Head of caudate nucleus (tissue), 42 donors: Measurements from ENCODE around the gene COLGALT1.
A peak's percentile ranks its signal among the peaks of the same experiment; 100 is the strongest.

Experiments
- DNase-seq, 42 donors: peaks; one replicate each; pipeline versions ENCODE4 v3.0.0 to v3.0.0-alpha.2; 2020 to 2021; ENCODE audit warnings: mixed read lengths in 7 of 42
- intact Hi-C: fragments of 100-400 bp; cut with DNase I; formaldehyde crosslinking; loops from one replicate; pipeline ENCODE4 v1.15.0; 2022

COLGALT1 gene

DNA sequence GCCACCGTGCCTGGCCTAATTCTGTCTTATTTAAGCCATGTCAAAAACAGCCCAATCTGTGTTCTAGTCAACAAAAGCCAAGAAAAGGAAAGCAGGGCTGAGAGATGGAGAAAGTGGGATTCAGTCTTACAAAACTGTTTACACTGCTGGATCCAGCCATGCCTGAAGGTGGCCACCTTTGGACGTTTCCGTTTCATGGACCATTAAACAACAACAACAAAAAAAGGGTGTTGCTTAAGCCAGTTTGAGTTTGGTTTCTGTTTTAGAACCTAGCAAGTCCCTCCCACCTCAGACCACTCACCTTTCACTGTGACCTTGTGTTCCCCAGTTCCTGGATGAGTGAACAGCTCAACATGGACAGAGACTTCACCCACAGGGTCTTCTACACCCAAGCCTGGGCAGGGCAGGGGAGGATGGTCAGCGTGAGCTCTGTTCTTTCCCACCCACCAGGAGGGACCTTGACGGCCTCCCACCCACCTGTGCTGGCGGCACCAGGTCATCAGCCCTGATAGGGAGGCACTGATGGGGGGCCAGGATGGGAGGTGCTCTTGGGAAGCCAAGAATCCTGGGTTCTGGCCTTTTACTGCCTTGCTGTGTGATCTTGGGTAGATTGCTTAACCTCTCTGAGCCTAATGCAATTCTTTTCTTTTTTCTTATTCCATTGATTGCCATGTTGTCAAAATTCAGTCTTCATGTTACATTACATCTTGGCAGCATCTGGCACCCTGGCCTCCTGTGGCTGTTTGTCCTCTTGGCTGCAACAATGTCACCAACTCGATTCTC lies 56.2 kb downstream of the COLGALT1 start:
- intact Hi-C loops = no loop called here
- DNase-seq = no peak

GRCh38 chr19:17614476-17614875 lies 59.0 kb downstream of the COLGALT1 start:
- DNase-seq = no peak
- intact Hi-C loops = no loop called here

DNA sequence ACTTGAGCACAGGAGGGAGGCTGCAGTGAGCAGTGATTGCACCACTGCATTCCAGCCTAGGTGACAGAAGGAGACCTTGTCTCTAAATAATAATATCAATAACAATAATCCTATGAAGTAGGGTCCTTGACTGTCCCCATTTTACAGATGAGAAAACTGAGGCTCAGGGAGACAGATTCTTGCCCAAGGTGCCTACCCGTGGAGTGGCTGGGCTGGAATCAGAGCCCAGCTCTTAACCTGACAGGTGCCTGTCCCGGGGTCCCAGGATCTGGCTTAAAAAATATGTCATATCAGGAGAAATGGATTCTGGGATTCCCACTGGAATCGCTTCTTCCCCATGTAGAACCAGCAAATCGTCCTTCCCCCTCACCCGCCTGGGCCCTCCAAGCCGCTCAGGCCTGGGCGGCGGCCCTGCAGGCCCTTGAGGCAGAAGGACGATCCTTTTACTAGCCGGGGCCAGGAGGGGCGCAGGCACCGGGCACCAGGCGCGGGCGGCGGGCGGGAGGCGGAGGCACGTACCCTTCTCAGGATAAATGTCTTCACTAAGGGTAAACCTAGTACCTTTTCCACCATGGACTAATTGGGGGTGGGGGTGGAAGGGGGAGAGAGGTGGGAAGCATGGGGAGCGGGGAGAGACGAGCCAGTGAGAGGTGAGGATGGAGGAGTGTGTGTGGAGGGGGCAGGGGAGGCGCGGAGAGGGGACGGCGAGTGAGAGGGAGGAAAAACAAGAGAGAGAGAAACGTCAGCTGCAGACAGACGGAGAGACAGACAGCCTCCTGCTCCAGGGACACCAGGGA lies 60.6 kb downstream of the COLGALT1 start:
- peak in 1 of 42 donors; percentile 9 for DNase-seq
- intact Hi-C loops = no loop called here

DNA sequence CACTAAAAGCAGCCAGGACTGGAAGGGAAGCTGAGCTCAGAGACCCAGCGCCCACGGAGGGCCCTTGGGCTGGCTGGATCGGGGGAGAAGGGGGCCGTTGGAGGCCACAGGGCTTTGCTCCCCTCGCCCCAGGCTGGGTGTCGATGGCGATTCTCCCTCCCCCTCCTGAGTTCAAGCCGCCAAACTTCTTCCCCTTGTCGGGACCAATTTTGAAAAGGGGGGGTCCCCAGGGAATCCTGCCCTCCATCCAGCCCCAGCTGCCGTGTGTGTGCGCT lies 61.2 kb downstream of the COLGALT1 start:
- intact Hi-C loops = no loop called here
- no peak for DNase-seq

DNA sequence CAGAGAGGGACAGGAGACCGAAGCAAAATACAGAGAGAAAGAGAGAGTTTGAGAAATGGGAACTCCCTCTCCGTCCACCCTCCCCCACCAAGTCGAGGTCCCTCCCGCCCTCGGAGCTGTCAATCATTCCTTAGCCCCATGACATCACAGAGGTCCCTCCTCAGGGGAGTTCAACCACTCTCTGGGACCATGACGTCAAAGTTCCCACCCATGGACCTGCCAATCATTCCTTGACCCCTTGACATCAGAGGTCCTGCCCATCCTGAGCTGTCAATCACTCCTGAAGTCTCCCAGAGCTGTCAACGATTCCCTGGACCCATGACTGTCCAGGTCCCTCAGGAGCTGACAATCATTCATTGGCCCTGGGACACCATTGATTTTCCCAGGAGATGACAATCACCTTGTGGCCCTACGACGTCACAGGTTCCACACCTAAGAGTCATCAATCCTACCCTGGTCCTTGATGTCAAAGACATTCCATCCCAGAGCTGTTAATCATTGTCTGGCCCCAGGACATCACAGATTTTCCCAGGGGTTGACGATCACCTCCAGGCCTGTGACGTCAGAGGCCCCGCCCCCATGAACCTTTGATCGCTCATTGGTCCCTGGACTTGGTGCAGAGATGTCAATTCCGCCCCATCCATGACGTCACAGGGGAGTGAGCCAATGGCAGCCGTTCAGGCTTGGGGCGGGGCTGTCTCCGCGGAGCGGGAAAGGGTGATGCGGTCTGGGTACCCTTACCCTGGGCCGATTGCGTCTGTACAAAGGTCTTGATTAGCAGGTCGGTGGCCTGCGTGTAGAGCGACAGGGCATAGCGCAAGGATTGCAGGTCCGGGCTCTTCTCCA lies 61.7 kb downstream of the COLGALT1 start:
- no peak for DNase-seq
- intact Hi-C loops = no loop called here

DNA sequence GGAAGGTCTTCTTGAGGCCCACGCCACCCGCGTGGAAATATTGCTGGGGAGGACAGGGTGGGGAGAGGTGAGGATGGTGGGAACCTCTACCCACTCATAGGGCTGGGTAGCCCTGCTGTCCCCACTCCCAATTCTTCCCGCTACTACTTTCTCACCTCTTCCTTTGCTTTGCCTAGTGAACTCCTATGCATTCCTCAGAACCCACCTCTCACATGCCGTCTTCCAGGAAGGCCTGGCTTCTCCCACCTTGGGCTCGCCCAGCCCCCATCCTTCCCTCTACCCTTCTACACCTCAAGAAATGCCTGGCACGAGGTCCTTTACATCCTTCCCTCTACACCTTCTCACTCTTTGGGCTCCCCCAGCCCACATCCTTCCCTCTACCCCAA lies 62.4 kb downstream of the COLGALT1 start:
- intact Hi-C loops = no loop called here

GRCh38 chr19:17618281-17618903 lies 62.9 kb downstream of the COLGALT1 start:
- DNase-seq = no peak
- intact Hi-C loops = no loop called here

More for the DNA sequence above, 62.4 kb downstream of the COLGALT1 start:
- no peak for DNase-seq

DNA sequence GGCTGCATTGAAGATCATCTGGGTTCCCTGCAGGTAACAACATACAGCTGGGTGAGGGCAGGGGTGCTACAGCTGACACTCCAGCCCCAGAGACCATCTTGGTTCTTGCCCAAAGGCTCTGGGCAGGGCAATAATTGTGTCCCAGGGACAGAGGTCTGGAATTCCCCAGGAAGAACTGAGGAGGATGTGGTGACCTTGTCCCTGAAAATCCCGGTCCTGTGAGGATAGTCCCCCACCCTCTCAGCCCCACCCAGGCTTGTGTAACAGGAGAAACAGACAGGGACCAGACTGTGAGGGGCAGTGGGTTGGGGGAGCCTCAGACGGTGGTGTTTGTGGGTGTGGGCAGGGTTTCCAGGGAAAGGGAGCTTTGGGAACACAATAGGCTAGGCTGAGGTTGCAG lies 63.5 kb downstream of the COLGALT1 start:
- intact Hi-C loops = no loop called here
- no peak for DNase-seq

- no peak for DNase-seq
- intact Hi-C loops = no loop called here
Observed at GRCh38 chr19:17620696-17621095, 65.2 kb downstream of the COLGALT1 start.

GRCh38 chr19:17623224-17623935 lies 67.9 kb downstream of the COLGALT1 start:
- intact Hi-C loops = no loop called here
- DNase-seq = no peak

DNA sequence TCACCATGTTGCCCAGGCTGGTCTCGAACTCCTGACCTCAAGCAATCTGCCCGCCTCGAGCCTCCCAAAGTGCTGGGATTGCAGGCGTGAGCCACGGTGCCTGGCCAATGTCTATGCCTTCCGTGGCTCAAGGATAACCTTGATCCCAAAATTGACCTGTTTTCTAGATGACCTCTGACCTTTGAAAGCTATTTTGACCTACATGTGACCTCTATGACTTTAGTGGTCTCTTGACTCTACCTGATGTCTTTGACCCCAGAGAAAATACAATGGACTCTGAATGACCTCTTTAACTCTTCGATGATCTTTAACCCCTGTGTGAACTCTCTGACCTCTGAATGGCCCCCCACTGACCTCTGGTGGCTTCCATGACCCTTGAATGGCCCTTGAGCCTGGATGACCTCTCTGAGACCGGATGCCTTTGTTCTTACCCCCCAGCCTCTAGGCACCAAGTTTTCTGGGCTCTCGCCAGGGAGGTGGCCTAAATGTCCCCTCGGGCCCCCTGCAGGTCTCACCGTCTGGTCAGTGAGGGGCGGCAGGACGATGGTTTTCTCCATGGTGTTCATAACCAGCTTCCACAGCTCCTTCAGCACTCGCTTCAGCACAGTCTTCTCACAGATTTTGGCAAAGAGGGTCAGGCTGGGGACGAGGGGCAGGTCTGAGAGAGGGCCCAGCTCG lies 69.0 kb downstream of the COLGALT1 start:
- no peak for DNase-seq
- intact Hi-C loops = no loop called here

DNA sequence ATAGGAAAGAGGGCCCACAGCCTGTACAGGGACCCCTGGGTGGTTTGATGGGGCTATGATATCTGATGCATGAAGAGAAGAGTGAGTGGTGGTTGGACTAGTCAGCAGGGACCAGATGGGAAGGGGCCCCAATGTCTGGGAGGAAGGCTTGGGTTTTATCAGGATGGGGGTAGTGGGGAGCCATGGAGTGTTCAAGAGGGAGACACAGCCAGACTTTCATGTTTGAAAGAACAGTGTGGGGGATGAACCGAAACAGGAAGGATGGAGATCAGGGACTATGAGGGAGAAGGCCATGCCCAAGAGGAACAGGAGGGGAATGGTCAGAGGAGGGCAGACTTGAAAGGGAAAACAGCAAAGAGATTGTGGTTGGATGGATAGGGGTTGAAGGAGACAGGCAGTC lies 69.6 kb downstream of the COLGALT1 start:
- intact Hi-C loops = no loop called here
- DNase-seq = no peak

DNA sequence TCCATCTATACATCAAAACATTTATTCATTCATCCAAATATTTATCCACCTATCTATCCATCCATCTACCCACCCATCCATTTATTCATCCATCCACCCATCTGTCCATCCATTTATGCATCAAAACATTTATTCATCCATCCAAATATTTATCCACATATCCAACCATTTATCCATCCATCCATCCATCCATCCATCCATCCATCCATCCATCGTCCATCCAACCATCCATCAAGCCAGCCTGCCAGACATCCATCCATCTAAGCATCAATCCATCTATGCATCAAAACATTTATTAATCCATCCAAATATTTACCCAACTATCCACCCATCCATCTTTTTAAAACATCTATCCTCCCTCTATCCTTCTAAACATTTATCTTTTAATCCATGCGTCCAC lies 70.5 kb downstream of the COLGALT1 start:
- DNase-seq = no peak
- intact Hi-C loops = no loop called here

GRCh38 chr19:17626456-17627015 lies 71.1 kb downstream of the COLGALT1 start:
- DNase-seq = no peak

GRCh38 chr19:17627161-17627560 lies 71.7 kb downstream of the COLGALT1 start:
- no peak for DNase-seq
- intact Hi-C loops = no loop called here

More at GRCh38 chr19:17626456-17627015, 71.1 kb downstream of the COLGALT1 start:
- intact Hi-C loops = no loop called here

GRCh38 chr19:17627921-17628320 lies 72.5 kb downstream of the COLGALT1 start:
- intact Hi-C loops = no loop called here
- no peak for DNase-seq

DNA sequence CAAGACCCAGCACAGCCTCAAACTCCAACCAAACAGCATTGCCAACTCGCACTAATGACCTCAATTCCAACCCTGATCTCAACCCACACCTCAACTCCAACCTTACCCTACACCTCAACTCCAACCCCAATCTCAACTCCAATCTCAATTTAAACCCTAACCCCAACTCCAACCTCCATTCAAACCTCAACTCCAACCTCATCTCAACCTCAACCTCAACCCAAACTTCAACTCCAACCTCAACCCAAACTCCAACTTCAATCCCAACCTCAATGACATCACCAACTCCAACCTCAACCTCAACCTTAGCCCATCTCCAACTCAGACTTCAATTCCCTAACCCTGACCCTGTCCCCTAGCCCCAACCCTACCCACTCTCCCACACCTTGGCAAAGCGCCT lies 74.3 kb downstream of the COLGALT1 start:
- no peak for DNase-seq
- intact Hi-C loops = no loop called here

GRCh38 chr19:17632577-17632976 lies 77.1 kb downstream of the COLGALT1 start:
- intact Hi-C loops = no loop called here

More at GRCh38 chr19:17632577-17632976, 77.1 kb downstream of the COLGALT1 start:
- no peak for DNase-seq
